ENCODE data around the gene BTBD9.

GRCh38 chr6:38142178-38142902 is 497.4 kb downstream of the BTBD9 start:
- no peak for TF ChIP-seq TAF1 (IDR thresholded peaks at IDR 0.05; ENCODE audit: borderline replicate concordance, low read depth, low read length)
- TF ChIP-seq POLR2A (IDR thresholded peaks at IDR 0.05; ENCODE audit: low read depth, low read length) = no peak
